SK-N-SH (cell line): ENCODE measurements around the gene HSP90AA1. TPM values are rescaled to one million over a fixed set of nuclear protein-coding genes. Genes with fewer than 3 reads are reported as not detected.
"Not testable (repeated sequence)": the region's sequence is repeated elsewhere in the genome, so short reads cannot be mapped to it uniquely, and the experiment has no call there.

ENCODE experiments used
- CTCF ChIA-PET: fragments of 300-600, 350-600 bp; formaldehyde crosslinking; extraction: SDS; loops from one replicate; lab custom pipeline; 2021; lab: Yijun Ruan, JAX
- POLR2A ChIA-PET: fragments of 350-600 bp; sonication (Branson Sonifier 250); formaldehyde crosslinking; extraction: SDS; loops from one replicate; lab custom pipeline; 2020; ENCODE audit warnings: antibody characterized with exemption, inconsistent platforms; lab: Yijun Ruan, JAX
- DNase-seq: peaks from one replicate; pipeline ENCODE4 v3.0.0; 2012
- H2AFZ ChIP-seq: fragments of 200-600 bp; sonication (generic); 2 replicates; pipeline ENCODE4 v1.8.1; 2016; ENCODE audit warnings: antibody characterized with exemption, mild to moderate bottlenecking, low read depth
- H3F3A ChIP-seq: fragments of 200-600 bp; sonication (generic); replicated peaks from 2 replicates; pipeline ENCODE3; 2016; ENCODE audit warnings: antibody characterized with exemption, mild to moderate bottlenecking; ENCODE audit not compliant: insufficient read depth
- H3K27ac ChIP-seq, 2 experiments: fragments of 200-500 bp in 1 of 2; fragments of 200-600 bp in 1 of 2; sonication (Bioruptor generic) in 1 of 2; sonication (generic), shearing (Covaris generic) in 1 of 2; 2 replicates each; pipeline versions ENCODE4 v1.5.1 to v1.6.1; 2014 to 2016; ENCODE audit warnings: low read depth in 2 of 2, inconsistent platforms in 1 of 2, low read length in 1 of 2, mild to moderate bottlenecking in 1 of 2, mixed read lengths in 1 of 2
- H3K27me3 ChIP-seq: fragments of 200-600 bp; sonication (generic), shearing (Covaris generic); 2 replicates; pipeline ENCODE4 v1.6.1; 2016; ENCODE audit warnings: mixed run types; ENCODE audit not compliant: insufficient read depth
- H3K36me3 ChIP-seq, 2 experiments: fragments of 200-500 bp in 1 of 2; fragments of 200-600 bp in 1 of 2; sonication (Bioruptor generic) in 1 of 2; sonication (generic) in 1 of 2; replicated peaks in 1 of 2; 2 replicates each; pipeline versions ENCODE3 to v1.5.1; 2014 to 2016; ENCODE audit warnings: low read length in 1 of 2, mild to moderate bottlenecking in 1 of 2; ENCODE audit not compliant: insufficient read depth in 2 of 2, control insufficient read depth in 1 of 2
- H3K4me1 ChIP-seq, 2 experiments: fragments of 200-500 bp in 1 of 2; fragments of 200-600 bp in 1 of 2; sonication (Bioruptor generic) in 1 of 2; sonication (generic), shearing (Covaris generic) in 1 of 2; 2 replicates each; pipeline versions ENCODE4 v1.5.1 to v1.6.1; 2014 to 2016; ENCODE audit warnings: low read depth in 1 of 2, low read length in 1 of 2, mixed run types in 1 of 2; ENCODE audit not compliant: insufficient read depth in 2 of 2, control insufficient read depth in 1 of 2
- H3K4me2 ChIP-seq: fragments of 200-600 bp; sonication (generic), shearing (Covaris generic); 2 replicates; pipeline ENCODE4 v1.6.1; 2017; ENCODE audit warnings: mixed run types
- H3K4me3 ChIP-seq, 2 experiments: fragments of 200-500 bp in 1 of 2; fragments of 200-600 bp in 1 of 2; sonication (Bioruptor generic) in 1 of 2; sonication (generic), shearing (Covaris generic) in 1 of 2; 2 replicates each; pipeline versions ENCODE4 v1.5.1 to v1.8.1; 2014 to 2016; ENCODE audit warnings: low read depth in 2 of 2, inconsistent platforms in 1 of 2, low read length in 1 of 2, mild to moderate bottlenecking in 1 of 2, mixed read lengths in 1 of 2, moderate library complexity in 1 of 2
- H3K79me2 ChIP-seq: fragments of 200-600 bp; sonication (generic); 2 replicates; pipeline ENCODE4 v1.8.1; 2017; ENCODE audit warnings: mild to moderate bottlenecking; ENCODE audit not compliant: insufficient read depth
- H3K9ac ChIP-seq: fragments of 200-600 bp; sonication (generic); 2 replicates; pipeline ENCODE4 v1.6.1; 2017; ENCODE audit warnings: mixed run types
- H3K9me2 ChIP-seq: fragments of 200-600 bp; sonication (generic); 2 replicates; pipeline ENCODE4 v1.6.1; 2017; ENCODE audit warnings: mixed run types
- H3K9me3 ChIP-seq: fragments of 200-600 bp; sonication (generic); 2 replicates; pipeline ENCODE4 v1.6.1; 2017; ENCODE audit warnings: mixed run types, mild to moderate bottlenecking, moderate library complexity
- H4K20me1 ChIP-seq: fragments of 200-600 bp; sonication (generic); 2 replicates; pipeline ENCODE4 v1.6.1; 2017; ENCODE audit warnings: mild to moderate bottlenecking, mixed run types; ENCODE audit not compliant: insufficient read depth
- CHD2 ChIP-seq: fragments of 150-350 bp; IDR thresholded peaks from 2 replicates; pipeline ENCODE4 v1.6.1; 2018; ENCODE audit warnings: low read length; ENCODE audit not compliant: partially characterized antibody
- CTCF ChIP-seq: fragments of 200-600 bp; sonication (generic); IDR thresholded peaks from 2 replicates; pipeline ENCODE4 v1.6.1; 2017; ENCODE audit warnings: antibody characterized with exemption, mild to moderate bottlenecking, moderate library complexity
- EZH2phosphoT487 ChIP-seq: fragments of 200-600 bp; sonication (generic); IDR thresholded peaks from 2 replicates; pipeline ENCODE4 v1.6.1; 2017; ENCODE audit warnings: low read depth, mixed run types, mild to moderate bottlenecking, antibody characterized with exemption, moderate library complexity, borderline replicate concordance
- IRF3 ChIP-seq: fragments of 150-350 bp; IDR thresholded peaks from 2 replicates; pipeline ENCODE4 v1.6.1; 2016; ENCODE audit warnings: mild to moderate bottlenecking, low read depth, low read length
- POLR2AphosphoS5 ChIP-seq: IDR thresholded peaks from 2 replicates; pipeline ENCODE4 v1.6.1; 2012; ENCODE audit warnings: low read depth, low read length
- RAD21 ChIP-seq: IDR thresholded peaks from 2 replicates; pipeline ENCODE4 v1.6.1; 2012; ENCODE audit warnings: mild to moderate bottlenecking, low read length
- RFX5 ChIP-seq: IDR thresholded peaks from 2 replicates; pipeline ENCODE4 v1.6.1; 2012; ENCODE audit warnings: mild to moderate bottlenecking, improper control_type of control experiment, low read length
- RXRA ChIP-seq: IDR thresholded peaks from 2 replicates; pipeline ENCODE4 v1.4.0; 2012; ENCODE audit warnings: low read depth, mild to moderate bottlenecking, borderline replicate concordance
- SMC3 ChIP-seq: IDR thresholded peaks from 2 replicates; pipeline ENCODE4 v1.6.1; 2012; ENCODE audit warnings: low read depth, low read length, improper control_type of control experiment
- TCF12 ChIP-seq: IDR thresholded peaks from 2 replicates; pipeline ENCODE4 v1.4.0; 2012
- YY1 ChIP-seq: IDR thresholded peaks from 2 replicates; pipeline ENCODE4 v1.4.0; 2012; ENCODE audit warnings: low read depth, mild to moderate bottlenecking
- WGBS: methylation state at CpG from one replicate; pipeline ENCODE4 v1.1.6; 2017; ENCODE audit warnings: low lambda C conversion rate; 5-methylcytosine and 5-hydroxymethylcytosine counted together
- polyA plus RNA-seq, 3 experiments: library from polyadenylated mRNA; depleted of rRNA; stranded (reverse); fragments of >200 nt; gene quantifications; 2 replicates each; pipeline ENCODE4 v1.2.3, GENCODE V29; 2012

HSP90AA1 gene
- polyA plus RNA-seq, 1 of the 3 experiments (the other 2 are of a cell fraction): 269 TPM

DNA sequence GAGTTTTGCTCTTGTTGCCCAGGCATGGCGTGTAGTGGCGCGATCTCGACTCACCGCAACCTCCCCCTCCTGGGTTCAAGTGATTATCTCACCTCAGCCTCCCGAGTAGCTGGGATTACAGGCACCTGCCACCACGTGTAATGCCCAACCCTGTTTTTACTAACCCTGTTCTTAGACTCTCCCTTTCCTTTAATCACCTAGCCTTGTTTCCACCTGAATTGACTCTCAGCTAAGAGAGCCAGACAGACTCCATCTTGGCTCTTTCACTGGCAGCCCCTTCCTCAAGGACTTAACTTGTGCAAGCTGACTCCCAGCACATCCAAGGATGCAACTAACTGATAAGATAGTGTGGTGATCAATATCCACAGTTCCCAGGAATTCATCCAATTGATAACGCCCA lies 22.3 kb downstream of the HSP90AA1 start:
- DNase-seq, H3K27ac ChIP-seq, H4K20me1 ChIP-seq, H3K79me2 ChIP-seq, H3K4me1 ChIP-seq, H3F3A ChIP-seq, H3K9ac ChIP-seq, POLR2A ChIA-PET, H3K9me2 ChIP-seq, H3K4me3 ChIP-seq, H3K9me3 ChIP-seq, H3K36me3 ChIP-seq, H3K4me2 ChIP-seq, H3K27me3 ChIP-seq, H2AFZ ChIP-seq: not testable (repeated sequence)
- 91% methylated on average over 8 of the region's 8 CpGs for WGBS
- CTCF ChIA-PET: interaction anchor here (0.7 to 5.2 kb wide), 6 partner anchors 26 to 260 kb away, joined by 3 to 48 read pairs (median 4); no protein-coding TSS in a partner anchor

DNA sequence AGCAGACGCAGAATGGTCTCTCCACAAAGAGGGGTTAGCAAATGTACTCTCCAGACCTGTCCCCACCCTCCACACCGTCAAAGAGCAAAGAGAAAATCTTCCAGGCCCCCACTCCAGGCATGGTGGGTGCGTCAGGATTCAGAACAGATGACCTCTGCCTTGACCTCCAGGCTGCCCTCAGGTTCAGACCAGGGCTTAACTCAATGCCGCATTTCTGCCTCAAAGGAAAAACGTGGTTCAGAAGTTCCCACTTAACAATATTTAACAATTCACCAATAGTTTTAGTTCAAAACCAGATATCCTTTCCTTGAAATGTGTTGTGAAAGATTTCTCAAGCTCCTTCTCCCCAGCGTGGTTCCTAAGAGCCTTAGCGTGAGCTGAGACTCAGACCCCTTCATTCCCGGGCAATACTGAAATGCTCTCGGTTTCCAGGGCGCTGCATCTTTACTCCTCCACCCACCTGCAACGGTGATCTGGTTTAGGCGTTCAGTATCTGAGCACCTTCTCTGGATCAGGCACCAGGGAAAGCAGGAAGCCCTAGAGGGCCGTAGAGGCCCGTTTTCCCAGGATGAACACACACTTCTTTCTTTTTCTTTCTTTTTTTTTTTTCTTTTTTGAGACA lies 22.9 kb downstream of the HSP90AA1 start:
- Histone ChIP-seq H3K9me2 (no peaks in the 10 kb centered on the region), H4K20me1 (no peaks in the 10 kb centered on the region), H3K27me3 (no peaks in the 10 kb centered on the region), H3K9me3 (no peaks in the 10 kb centered on the region), H3K4me1 (no peaks in the 10 kb centered on the region), H3K4me3 (no peak overlapping the region), H3K79me2 (no peaks in the 10 kb centered on the region), H3K27ac (no peak overlapping the region), H3K36me3 (no peaks in the 10 kb centered on the region), H3F3A (peaks cover 3% of the 10 kb centered on the region), H3K9ac (no peak overlapping the region), H3K4me2 (no peak overlapping the region), H2AFZ (no peak overlapping the region)
- ChIA-PET POLR2A (no interaction called here), CTCF (interaction anchor here (0.7 to 5.2 kb wide), 9 partner anchors 11 to 260 kb away, joined by 3 to 48 read pairs (median 4); no protein-coding TSS in a partner anchor)
- DNase-seq: peak; percentile 22
- 91% methylated on average over 14 of the region's 14 CpGs for WGBS
- TF ChIP-seq CHD2 (no peak), POLR2AphosphoS5 (no peak), YY1 (no peak), RFX5 (no peak)

DNA sequence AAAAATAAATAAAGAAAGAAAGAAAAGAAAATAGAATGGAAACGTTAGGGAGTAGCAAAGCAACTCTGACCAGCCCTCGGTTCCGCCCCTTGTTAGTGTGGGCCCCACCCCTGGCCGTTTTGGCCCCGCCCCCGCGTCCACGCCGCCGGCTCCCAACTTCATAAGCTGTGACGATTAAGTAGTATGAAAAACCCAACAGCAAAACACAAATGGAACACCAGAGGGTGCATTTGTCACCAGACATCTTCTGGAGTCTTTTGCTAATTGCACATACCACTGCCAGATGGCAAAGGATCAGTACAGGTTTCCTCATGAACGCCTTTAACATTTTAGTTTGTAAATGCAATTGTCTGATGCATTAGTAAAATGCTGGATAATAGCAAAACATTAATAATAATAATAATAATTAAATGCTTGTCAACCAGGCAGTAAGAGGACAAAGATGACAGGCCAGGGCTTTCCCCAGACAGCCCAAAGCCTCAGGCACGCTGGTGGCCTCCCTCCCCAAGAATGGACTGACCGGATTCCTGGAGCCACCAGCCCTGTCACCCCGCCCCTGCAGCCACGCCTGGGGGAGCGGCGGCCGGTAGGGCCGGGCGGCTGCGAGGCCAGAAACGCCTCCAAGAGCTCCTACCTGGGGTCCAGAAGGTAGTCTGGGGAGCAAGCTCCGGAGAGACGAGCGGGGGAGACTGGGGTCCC lies 23.6 kb downstream of the HSP90AA1 start:
- Histone ChIP-seq H3K79me2 (no peaks in the 10 kb centered on the region), H3K9me2 (no peaks in the 10 kb centered on the region), H3F3A (peaks cover 3% of the 10 kb centered on the region), H3K36me3 (no peaks in the 10 kb centered on the region), H3K27ac (no peak overlapping the region), H2AFZ (no peak overlapping the region), H3K27me3 (no peaks in the 10 kb centered on the region), H4K20me1 (no peaks in the 10 kb centered on the region), H3K9me3 (no peaks in the 10 kb centered on the region), H3K4me2 (no peak overlapping the region), H3K4me1 (no peaks in the 10 kb centered on the region), H3K9ac (no peak overlapping the region), H3K4me3 (no peak overlapping the region)
- DNase-seq: peak; percentile 94
- ChIA-PET CTCF (interaction anchor here (0.8 to 5.2 kb wide), 14 partner anchors 12 to 356 kb away, joined by 3 to 48 read pairs (median 4); no protein-coding TSS in a partner anchor), POLR2A (interaction anchor here (0.7 to 1.1 kb wide), 2 partner anchors 26 to 251 kb away, joined by 3 read pairs; no protein-coding TSS in a partner anchor)
- no peak for TF ChIP-seq IRF3
- no peak for TF ChIP-seq EZH2phosphoT487
- no peak for TF ChIP-seq RXRA
- TF ChIP-seq CTCF: peak; percentile 60
- peak; percentile 76 for TF ChIP-seq RAD21
- peak; percentile 20; the same call in 1 of the 2 replicates for TF ChIP-seq TCF12
- no peak for TF ChIP-seq POLR2AphosphoS5
- TF ChIP-seq SMC3: peak; percentile 76
- WGBS: 42% methylated on average over 21 of the region's 26 CpGs
